K562 (cell line): Measurements from ENCODE around the gene RNU6-1. TPM values are rescaled to one million over a fixed set of nuclear protein-coding genes. Genes with fewer than 3 reads are reported as not detected.

ENCODE experiments used
- CC2D1A ChIP-seq: fragments of 450-650 bp; IDR thresholded peaks from 2 replicates; pipeline ENCODE4 v1.6.1; 2017; ENCODE audit warnings: mild to moderate bottlenecking
- CREM ChIP-seq: IDR thresholded peaks from 2 replicates; pipeline ENCODE4 v1.6.1; 2014; ENCODE audit warnings: antibody characterized with exemption, low read depth
- CTCFL ChIP-seq: IDR thresholded peaks from 2 replicates; pipeline ENCODE4 v1.6.1; 2011; ENCODE audit warnings: borderline replicate concordance, low read depth, mild to moderate bottlenecking, moderate library complexity, low read length; ENCODE audit not compliant: insufficient read depth, poor library complexity, severe bottlenecking
- FOSL1 ChIP-seq: fragments of 200-800 bp; sonication (Bioruptor generic); conservative IDR thresholded peaks from 2 replicates; pipeline ENCODE4 v1.6.1; 2016; ENCODE audit warnings: missing genetic modification characterization, missing compliant biosample characterization
- FOXA3 ChIP-seq, 2 experiments: fragments of 450-650 bp in 1 of 2; sonication (generic) in 1 of 2; formaldehyde crosslinking; IDR thresholded peaks in 1 of 2; conservative IDR thresholded peaks in 1 of 2; 2 replicates each; pipeline versions ENCODE4 v1.4.0 to v1.8.0; 2020 to 2022; ENCODE audit warnings: mild to moderate bottlenecking in 2 of 2, missing genetic modification reagents in 1 of 2
- LCOR ChIP-seq: sonication (generic); formaldehyde crosslinking; IDR thresholded peaks from 2 replicates; pipeline ENCODE4 v1.8.0; 2022; ENCODE audit warnings: mild to moderate bottlenecking, missing genetic modification reagents
- MGA ChIP-seq: fragments of 450-650 bp; IDR thresholded peaks from 2 replicates; pipeline ENCODE4 v1.6.1; 2016; ENCODE audit warnings: mild to moderate bottlenecking, moderate library complexity
- MYC ChIP-seq, 2 experiments: fragments of 250-450 bp in 1 of 2; sonication (Bioruptor Pico) in 1 of 2; IDR thresholded peaks; 2 replicates each; pipeline versions ENCODE4 v1.5.1 to v1.6.1; 2012 to 2021; ENCODE audit warnings: low read depth in 2 of 2, borderline replicate concordance in 1 of 2, improper control_type of control experiment in 1 of 2, low read length in 1 of 2, mild to moderate bottlenecking in 1 of 2, moderate library complexity in 1 of 2
- MYNN ChIP-seq, 2 experiments: sonication (generic); formaldehyde crosslinking in 1 of 2; IDR thresholded peaks; 2 replicates each; pipeline versions ENCODE4 v1.5.0 to v1.6.1; 2016 to 2020; ENCODE audit warnings: antibody characterized with exemption in 1 of 2, missing genetic modification reagents in 1 of 2
- TAF1 ChIP-seq: IDR thresholded peaks from 2 replicates; pipeline ENCODE4 v1.6.1; 2011; ENCODE audit warnings: mild to moderate bottlenecking, low read length, moderate library complexity; ENCODE audit not compliant: insufficient read depth, control insufficient read depth, severe bottlenecking; ENCODE audit errors: extremely low read depth
- polyA plus RNA-seq, 8 experiments: library from polyadenylated mRNA; depleted of rRNA in 4 of 8; stranded (reverse) in 5 of 8; unstranded in 3 of 8; fragments of >200 nt; fragmentation: Nextera tagmentation in 2 of 8; fragmentation: Illumina TruSeq in 1 of 8; extraction: Ambion mirVana in 2 of 8; extraction: Trizol in 1 of 8; gene quantifications; 2 replicates each; pipeline versions ENCODE4 v1.2.1 to v1.2.3, GENCODE V29; 2011 to 2014; ENCODE audit warnings: inconsistent platforms in 1 of 8, missing spikeins in 1 of 8
- total RNA-seq, 7 experiments: library from RNA; depleted of rRNA in 6 of 7; stranded (reverse); fragments of >200 nt in 6 of 7; fragmentation: Illumina TruSeq in 2 of 7; extraction: Trizol in 2 of 7; gene quantifications; 2 replicates each; pipeline versions ENCODE4 v1.2.1 to v1.2.3, GENCODE V29; 2011 to 2021; ENCODE audit warnings: low replicate concordance in 1 of 7

Gene RNU6-1
- total and polyA plus RNA-seq, 9 of the 15 experiments (the other 6 are each of a cell fraction or from before 2014, with no cell fraction given) = not detected

GRCh38 chr15:67833710-67834511 is 5.9 kb downstream of the RNU6-1 start (continued):
- TF ChIP-seq MGA (0 out of 2 replicates have a peak, but pooled peaks have one; percentile 15), LCOR (0 out of 2 replicates have a peak, but pooled peaks have one; percentile 19), MYNN (IDR thresholded peaks at IDR 0.05) (0 out of 2 replicates have a peak, but pooled peaks have one; percentile 23), MYNN (CRISPR knock-in tag; IDR thresholded peaks at IDR 0.05) (no peak), CREM (no peak), CC2D1A (0 out of 2 replicates have a peak, but pooled peaks have one; percentile 16), FOXA3 (CRISPR knock-in tag; conservative IDR thresholded peaks at IDR 0.05 in 1 of 2, IDR thresholded peaks at IDR 0.05 in 1 of 2) (peak in 1 of 2 experiments; percentile 51; a peak in 1 of 4 replicates), TAF1 (no peak), CTCFL (peak; percentile 47), MYC (IDR thresholded peaks at IDR 0.05; ENCODE audit: low read depth, low read length) (0 out of 2 replicates have a peak, but pooled peaks have one; percentile 29), MYC (CRISPR knock-in tag; IDR thresholded peaks at IDR 0.05; ENCODE audit: borderline replicate concordance, low read depth) (no peak), FOSL1 (no peak)
